RPMI7951 (cell line): ENCODE measurements around the gene NTM. TPM values are rescaled to one million over a fixed set of nuclear protein-coding genes. Genes with fewer than 3 reads are reported as not detected.
A peak's percentile ranks its signal among the peaks of the same experiment; 100 is the strongest.

Experiments used
- DNase-seq: peaks from one replicate; pipeline ENCODE4 v3.0.0-alpha.2; 2012; ENCODE audit warnings: low read depth
- total RNA-seq: library from RNA; depleted of rRNA; stranded (reverse); fragments of >200 nt; shearing (Covaris generic); gene quantifications from 2 replicates; pipeline ENCODE4 v1.2.3, GENCODE V29; 2014

The NTM gene
- total RNA-seq, 1 experiment from 2014 or later: 47.8 TPM

GRCh38 chr11:132205496-132205895 is 835.1 kb downstream of the NTM start:
- peak; percentile 59 for DNase-seq

GRCh38 chr11:132206993-132207392 is 836.6 kb downstream of the NTM start:
- DNase-seq: no peak

GRCh38 chr11:132208477-132209055 is 838.2 kb downstream of the NTM start:
- DNase-seq: no peak

GRCh38 chr11:132211479-132211878 is 841.1 kb downstream of the NTM start:
- DNase-seq: no peak

- DNase-seq: no peak
Observed at GRCh38 chr11:132217856-132218255, 847.4 kb downstream of the NTM start.

GRCh38 chr11:132220474-132220873 is 850.1 kb downstream of the NTM start:
- DNase-seq: peak; percentile 89

- DNase-seq: no peak
Observed at GRCh38 chr11:132222345-132222744, 851.9 kb downstream of the NTM start.

GRCh38 chr11:132226522-132226921 is 856.1 kb downstream of the NTM start:
- DNase-seq: no peak

- DNase-seq: peak; percentile 74
Observed at GRCh38 chr11:132228746-132229325, 858.4 kb downstream of the NTM start.

GRCh38 chr11:132231656-132232347 is 861.4 kb downstream of the NTM start:
- DNase-seq: no peak

- peak; percentile 93 for DNase-seq
Observed at GRCh38 chr11:132234878-132235277, 864.5 kb downstream of the NTM start.

- DNase-seq: no peak
Observed at GRCh38 chr11:132237781-132238180, 867.4 kb downstream of the NTM start.

- DNase-seq: no peak
Observed at GRCh38 chr11:132238331-132238866, 868.0 kb downstream of the NTM start.

- DNase-seq: no peak
Observed at GRCh38 chr11:132240374-132240773, 870.0 kb downstream of the NTM start.

GRCh38 chr11:132242632-132243031 is 872.2 kb downstream of the NTM start:
- DNase-seq: no peak

- no peak for DNase-seq
Observed at GRCh38 chr11:132244846-132245245, 874.4 kb downstream of the NTM start.

- no peak for DNase-seq
Observed at GRCh38 chr11:132245403-132246385, 875.3 kb downstream of the NTM start.

GRCh38 chr11:132248580-132248979 is 878.2 kb downstream of the NTM start:
- no peak for DNase-seq

- DNase-seq: no peak
Observed at GRCh38 chr11:132249256-132249655, 878.8 kb downstream of the NTM start.

- no peak for DNase-seq
Observed at GRCh38 chr11:132251061-132251460, 880.6 kb downstream of the NTM start.

- DNase-seq: no peak
Observed at GRCh38 chr11:132253469-132254264, 883.3 kb downstream of the NTM start.
